HG02885 (cell line): ENCODE measurements around the gene USP53.
"Not testable (repeated sequence)": the region's sequence is repeated elsewhere in the genome, so short reads cannot be mapped to it uniquely, and the experiment has no call there.

Experiments
- ATAC-seq: cut with Tn5 transposase; IDR thresholded peaks from one replicate; pipeline ENCODE4 v1.9.1; 2021; ENCODE audit warnings: mild to moderate bottlenecking; ENCODE audit not compliant: unreplicated experiment, poor library complexity

Gene USP53

GRCh38 chr4:119221412-119221811, 8.9 kb downstream of the USP53 start:
- ATAC-seq = no peak

- ATAC-seq = no peak
Observed at GRCh38 chr4:119227690-119228089, 15.2 kb downstream of the USP53 start.

GRCh38 chr4:119228406-119228805, 15.9 kb downstream of the USP53 start:
- no peak for ATAC-seq

- no peak for ATAC-seq
Observed at GRCh38 chr4:119229908-119230687, 17.6 kb downstream of the USP53 start.

- ATAC-seq = no peak
Observed at GRCh38 chr4:119231491-119231890, 19.0 kb downstream of the USP53 start.

- no peak for ATAC-seq
Observed at GRCh38 chr4:119232286-119232685, 19.8 kb downstream of the USP53 start.

GRCh38 chr4:119233191-119233590, 20.7 kb downstream of the USP53 start:
- no peak for ATAC-seq

- no peak for ATAC-seq
Observed at GRCh38 chr4:119233750-119234149, 21.2 kb downstream of the USP53 start.

- ATAC-seq = no peak
Observed at GRCh38 chr4:119237201-119237600, 24.7 kb downstream of the USP53 start.

- no peak for ATAC-seq
Observed at GRCh38 chr4:119237642-119238041, 25.1 kb downstream of the USP53 start.

- peak; percentile 98 for ATAC-seq
Observed at GRCh38 chr4:119238068-119238722, 25.7 kb downstream of the USP53 start.

- ATAC-seq = no peak
Observed at GRCh38 chr4:119240128-119240527, 27.6 kb downstream of the USP53 start.

GRCh38 chr4:119240568-119240967, 28.1 kb downstream of the USP53 start:
- no peak for ATAC-seq

- no peak for ATAC-seq
Observed at GRCh38 chr4:119242417-119242816, 29.9 kb downstream of the USP53 start.

- ATAC-seq = no peak
Observed at GRCh38 chr4:119243868-119244267, 31.4 kb downstream of the USP53 start.

- no peak for ATAC-seq
Observed at GRCh38 chr4:119244344-119244743, 31.8 kb downstream of the USP53 start.

GRCh38 chr4:119244832-119245231, 32.3 kb downstream of the USP53 start:
- peak; percentile 47 for ATAC-seq

- no peak for ATAC-seq
Observed at GRCh38 chr4:119246177-119246733, 33.7 kb downstream of the USP53 start.

- ATAC-seq = not testable (repeated sequence)
Observed at GRCh38 chr4:119251037-119251436, 38.5 kb downstream of the USP53 start.

GRCh38 chr4:119255223-119255622, 42.7 kb downstream of the USP53 start:
- not testable (repeated sequence) for ATAC-seq

- no peak for ATAC-seq
Observed at GRCh38 chr4:119260528-119260927, 48.0 kb downstream of the USP53 start.
